GM23338 (cell line): ENCODE results near the gene KAT6B. TPM values are rescaled to one million over a fixed set of nuclear protein-coding genes. Genes with fewer than 3 reads are reported as not detected.

Experiments used
- ATAC-seq: fragments of 200-7000 bp; cut with Tn5 transposase; 3 replicates; pipeline ENCODE4 v1.9.1; 2020
- DNase-seq: peaks from one replicate; pipeline ENCODE4 v3.0.0-alpha.2; 2015; ENCODE audit warnings: low spot score
- H2AFZ ChIP-seq: fragments of 200-600 bp; sonication (generic); 2 replicates; pipeline ENCODE4 v1.8.0; 2016; ENCODE audit warnings: antibody characterized with exemption, mild to moderate bottlenecking, moderate library complexity
- H3F3A ChIP-seq: fragments of 200-600 bp; sonication (generic); replicated peaks from 2 replicates; pipeline ENCODE4 v1.8.0; 2017; ENCODE audit warnings: antibody characterized with exemption, mixed run types, low read depth
- H3K27ac ChIP-seq: fragments of 200-600 bp; sonication (generic); 2 replicates; pipeline ENCODE4 v1.6.1; 2016; ENCODE audit warnings: low read depth
- H3K27me3 ChIP-seq: fragments of 200-600 bp; sonication (generic); 2 replicates; pipeline ENCODE4 v1.8.0; 2016; ENCODE audit warnings: mild to moderate bottlenecking, mixed run types, moderate library complexity; ENCODE audit not compliant: insufficient read depth
- H3K36me3 ChIP-seq: fragments of 200-600 bp; sonication (generic); 2 replicates; pipeline ENCODE4 v1.8.0; 2016; ENCODE audit warnings: mild to moderate bottlenecking; ENCODE audit not compliant: insufficient read depth
- H3K4me1 ChIP-seq: fragments of 200-600 bp; sonication (generic); 2 replicates; pipeline ENCODE4 v1.8.0; 2016; ENCODE audit warnings: mild to moderate bottlenecking, moderate library complexity; ENCODE audit not compliant: insufficient read depth
- H3K4me2 ChIP-seq: fragments of 200-600 bp; sonication (generic); 2 replicates; pipeline ENCODE4 v1.7.1; 2017; ENCODE audit warnings: mixed run types
- H3K4me3 ChIP-seq: fragments of 200-600 bp; sonication (generic); 2 replicates; pipeline ENCODE4 v1.6.1; 2016; ENCODE audit warnings: mixed run types
- H3K79me2 ChIP-seq: fragments of 200-600 bp; sonication (generic); replicated peaks from 2 replicates; pipeline ENCODE4 v1.8.0; 2017; ENCODE audit warnings: mild to moderate bottlenecking; ENCODE audit not compliant: insufficient read depth
- H3K9me2 ChIP-seq: fragments of 200-600 bp; sonication (generic); 2 replicates; pipeline ENCODE4 v1.8.0; 2017; ENCODE audit not compliant: insufficient read depth
- H4K20me1 ChIP-seq: fragments of 200-600 bp; sonication (generic); replicated peaks from 2 replicates; pipeline ENCODE4 v1.8.0; 2017; ENCODE audit warnings: mild to moderate bottlenecking; ENCODE audit not compliant: insufficient read depth
- H3K27ac Mint-ChIP-seq: 2 replicates; pipeline ENCODE4 v1.8.0; 2020; ENCODE audit warnings: inconsistent platforms, mild to moderate bottlenecking, moderate library complexity, mixed read lengths
- H3K27me3 Mint-ChIP-seq: 3 replicates; pipeline ENCODE4 v1.8.0; 2022; ENCODE audit warnings: low read depth, mild to moderate bottlenecking, moderate library complexity, mixed read lengths, inconsistent platforms; ENCODE audit not compliant: insufficient read depth, poor library complexity
- H3K36me3 Mint-ChIP-seq: 3 replicates; pipeline ENCODE4 v1.8.0; 2021; ENCODE audit warnings: low read depth, mild to moderate bottlenecking, inconsistent platforms, moderate library complexity, mixed read lengths
- H3K4me1 Mint-ChIP-seq: 3 replicates; pipeline ENCODE4 v1.8.0; 2020; ENCODE audit warnings: mild to moderate bottlenecking, inconsistent platforms, mixed read lengths
- H3K4me3 Mint-ChIP-seq: 3 replicates; pipeline ENCODE4 v1.8.0; 2021; ENCODE audit warnings: moderate library complexity, mild to moderate bottlenecking, inconsistent platforms, mixed read lengths
- H3K9me3 Mint-ChIP-seq: 3 replicates; pipeline ENCODE4 v1.8.0; 2020; ENCODE audit warnings: moderate library complexity, mild to moderate bottlenecking, inconsistent platforms, mixed read lengths
- CREB1 ChIP-seq: fragments of 250-450 bp; sonication (Bioruptor Pico); IDR thresholded peaks from 2 replicates; pipeline ENCODE4 v1.5.0; 2020; ENCODE audit warnings: low read depth, mild to moderate bottlenecking, moderate library complexity
- CTCF ChIP-seq, 2 experiments: fragments of 200-600 bp in 1 of 2; sonication (generic) in 1 of 2; conservative IDR thresholded peaks; 2 replicates each; pipeline versions ENCODE4 v1.5.1 to v1.6.1; 2016 to 2017; ENCODE audit warnings: antibody characterized with exemption in 2 of 2, low read depth in 2 of 2, mild to moderate bottlenecking in 2 of 2, moderate library complexity in 1 of 2
- ETS1 ChIP-seq: IDR thresholded peaks from 2 replicates; pipeline ENCODE4 v1.6.1; 2016; ENCODE audit warnings: antibody characterized with exemption
- EZH2 ChIP-seq: fragments of 200-600 bp; sonication (generic); IDR thresholded peaks from one replicate; pipeline ENCODE4 v1.8.0; 2017; ENCODE audit warnings: antibody characterized with exemption, mild to moderate bottlenecking, low read depth; ENCODE audit not compliant: unreplicated experiment
- EZH2phosphoT487 ChIP-seq: fragments of 200-600 bp; sonication (generic); IDR thresholded peaks from one replicate; pipeline ENCODE4 v1.8.1; 2018; ENCODE audit warnings: antibody characterized with exemption; ENCODE audit not compliant: unreplicated experiment
- JUNB ChIP-seq: IDR thresholded peaks from one replicate; pipeline ENCODE4 v1.6.1; 2016; ENCODE audit warnings: antibody characterized with exemption; ENCODE audit not compliant: unreplicated experiment
- POLR2AphosphoS5 ChIP-seq: IDR thresholded peaks from 2 replicates; pipeline ENCODE4 v1.6.1; 2016; ENCODE audit warnings: antibody characterized with exemption, low read depth
- REST ChIP-seq: IDR thresholded peaks from one replicate; pipeline ENCODE4 v1.6.1; 2018; ENCODE audit warnings: antibody characterized with exemption; ENCODE audit not compliant: unreplicated experiment
- ZNF114 ChIP-seq: fragments of 250-450 bp; sonication (Bioruptor Pico); IDR thresholded peaks from 2 replicates; pipeline ENCODE4 v1.5.0; 2020; ENCODE audit warnings: mild to moderate bottlenecking, moderate library complexity
- ZNF331 ChIP-seq: fragments of 250-450 bp; sonication (Bioruptor Pico); IDR thresholded peaks from 2 replicates; pipeline ENCODE4 v1.5.0; 2020; ENCODE audit warnings: low read depth, mild to moderate bottlenecking, moderate library complexity
- ZNF462 ChIP-seq: fragments of 250-450 bp; sonication (Bioruptor Pico); IDR thresholded peaks from 2 replicates; pipeline ENCODE4 v1.5.0; 2020; ENCODE audit warnings: mild to moderate bottlenecking, moderate library complexity
- polyA plus RNA-seq: library from polyadenylated mRNA; unstranded; fragments of >200 nt; fragmentation: Nextera tagmentation; extraction: Ambion mirVana; gene quantifications from 2 replicates; pipeline ENCODE4 v1.2.1, GENCODE V29; 2016
- total RNA-seq: library from RNA; depleted of rRNA; stranded (reverse); fragments of >200 nt; shearing (Covaris generic); gene quantifications from 2 replicates; pipeline ENCODE4 v1.2.3, GENCODE V29; 2014

KAT6B gene
- total and polyA plus RNA-seq, 2 experiments from 2014 or later, result 21.3 to 31.4 TPM

- ATAC-seq (no peak; the same call in 2 of the 3 replicates), DNase-seq (no peak)
- TF ChIP-seq ZNF462 (CRISPR knock-in tag), result no peak
- no peak for TF ChIP-seq ZNF114 (CRISPR knock-in tag)
- TF ChIP-seq JUNB, result no peak
- no peak for TF ChIP-seq EZH2phosphoT487
- no peak for TF ChIP-seq ETS1
- TF ChIP-seq CTCF (conservative IDR thresholded peaks at IDR 0.05; ENCODE audit: low read depth in 2 of 2), result no peak
- TF ChIP-seq ZNF331 (CRISPR knock-in tag), result no peak
- TF ChIP-seq POLR2AphosphoS5, result no peak
- TF ChIP-seq EZH2, result no peak
- TF ChIP-seq CREB1 (CRISPR knock-in tag), result no peak
- TF ChIP-seq REST, result no peak
- 0 out of 2 replicates have a peak overlapping the region, but pooled peaks have one; percentile 8 for H3K4me2 ChIP-seq
- H3K27ac ChIP-seq, result peak overlapping the region; percentile 2; the same call in 1 of the 2 replicates
- peaks cover 25% of the 10 kb centered on the region for H3K4me1 Mint-ChIP-seq
- H3K27ac Mint-ChIP-seq, result peak overlapping the region; percentile 77
- peaks cover 14% of the 10 kb centered on the region; the same call in 2 of the 3 replicates for H3K36me3 Mint-ChIP-seq
- no peak overlapping the region for H3K4me3 ChIP-seq
- H3K4me1 ChIP-seq, result peaks cover 21% of the 10 kb centered on the region
- H3K4me3 Mint-ChIP-seq, result no peak overlapping the region; the same call in 2 of the 3 replicates
- peaks cover 7% of the 10 kb centered on the region for H4K20me1 ChIP-seq
- H3K36me3 ChIP-seq, result no peaks in the 10 kb centered on the region
- peaks cover 4% of the 10 kb centered on the region for H3K27me3 Mint-ChIP-seq
- H3K27me3 ChIP-seq, result no peaks in the 10 kb centered on the region
- peaks cover 5% of the 10 kb centered on the region; the same call in 1 of the 3 replicates for H3K9me3 Mint-ChIP-seq
- H3K79me2 ChIP-seq, result peaks cover 99% of the 10 kb centered on the region
- no peaks in the 10 kb centered on the region for H3F3A ChIP-seq
- H2AFZ ChIP-seq, result no peak overlapping the region
- H3K9me2 ChIP-seq, result no peaks in the 10 kb centered on the region; the same call in 1 of the 2 replicates
These were observed 28.2 kb downstream of the KAT6B start for GRCh38 chr10:74854610-74855009.
